Measurements from ENCODE around the gene SMKR1.
"Not testable (repeated sequence)": the region's sequence is repeated elsewhere in the genome, so short reads cannot be mapped to it uniquely, and the experiment has no call there.

SMKR1 gene

DNA sequence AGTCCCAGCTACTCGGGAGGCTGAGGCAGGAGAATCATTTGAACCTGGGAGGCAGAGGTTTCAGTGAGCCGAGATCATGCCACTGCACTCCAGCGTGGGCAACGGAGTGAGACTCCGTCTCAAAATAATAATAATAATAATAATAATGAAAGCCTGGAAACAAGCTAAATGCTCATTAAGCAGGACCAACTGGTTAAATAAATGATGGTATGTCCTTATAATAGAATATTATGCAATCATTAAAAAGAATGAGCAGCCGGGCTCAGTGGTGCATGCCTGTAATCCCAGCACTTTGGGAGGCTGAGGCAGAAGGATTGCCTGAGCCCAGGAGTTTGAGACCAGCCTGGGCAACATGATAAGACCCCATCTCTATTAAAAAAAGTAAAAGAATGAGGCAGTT is 21.0 kb upstream of the SMKR1 start:
- H3K4me1 ChIP-seq (ENCODE audit: control insufficient read depth in 1 of 2, insufficient read depth in 2 of 2, low read length in 2 of 2); H3K18ac ChIP-seq (ENCODE audit: low read length); H3K36me3 ChIP-seq (ENCODE audit: control insufficient read depth in 1 of 2, insufficient read depth in 2 of 2, low read length in 2 of 2); H2BK5ac ChIP-seq (ENCODE audit: low read depth, low read length, poor library complexity); H4K8ac ChIP-seq (ENCODE audit: low read depth, low read length); H4K91ac ChIP-seq (ENCODE audit: low read depth, low read length); DNase-seq; H3K4ac ChIP-seq (ENCODE audit: low read depth, low read length); H2BK120ac ChIP-seq (ENCODE audit: insufficient read depth, low read length, poor library complexity); H3K14ac ChIP-seq (ENCODE audit: low read length); H3K23ac ChIP-seq (ENCODE audit: low read length); H3K4me3 ChIP-seq (ENCODE audit: low read depth, low read length); H2AFZ ChIP-seq (ENCODE audit: insufficient read depth, low read length, poor library complexity); H3K79me1 ChIP-seq (ENCODE audit: low read length); H3K9me3 ChIP-seq (ENCODE audit: insufficient read depth, low read depth, low read length); H3K27me3 ChIP-seq (ENCODE audit: insufficient read depth, low read length); H3K4me2 ChIP-seq (ENCODE audit: low read length); H3K79me2 ChIP-seq (ENCODE audit: control insufficient read depth, insufficient read depth, low read length, poor library complexity); H4K12ac ChIP-seq (ENCODE audit: low read depth, low read length); H3K27ac ChIP-seq (ENCODE audit: low read depth, low read length); H2AK5ac ChIP-seq (ENCODE audit: low read length); H2BK12ac ChIP-seq (ENCODE audit: low read length); H3K9ac ChIP-seq (ENCODE audit: low read length): not testable (repeated sequence)
- WGBS (ENCODE audit: extremely low coverage, insufficient coverage, insufficient read length) = no CpG with 5 or more reads among the region's 6 CpGs

DNA sequence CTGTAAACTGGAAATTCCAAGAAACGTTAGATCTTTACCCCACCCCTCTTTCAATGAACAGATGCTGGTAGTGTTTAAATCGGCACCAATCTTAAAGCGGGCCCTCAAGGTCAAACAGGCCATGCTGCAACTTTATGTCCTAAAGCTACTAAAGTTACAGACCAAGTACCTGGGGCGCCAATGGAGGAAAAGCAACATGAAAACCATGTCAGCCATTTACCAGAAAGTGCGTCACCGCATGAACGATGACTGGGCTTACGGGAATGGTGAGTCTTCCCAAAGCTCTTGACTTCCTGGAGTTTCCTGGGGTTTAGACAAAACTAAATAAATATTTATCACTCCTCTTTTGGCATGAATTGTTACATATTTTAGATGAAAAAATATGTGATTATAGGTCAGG is 19.6 kb upstream of the SMKR1 start:
- Histone ChIP-seq H2AK5ac (ENCODE audit: low read length) (no peak overlapping the region), H4K12ac (ENCODE audit: low read depth, low read length) (no peak overlapping the region), H3K79me2 (ENCODE audit: control insufficient read depth, insufficient read depth, low read length, poor library complexity) (no peaks in the 10 kb centered on the region), H3K18ac (ENCODE audit: low read length) (no peak overlapping the region), H3K36me3 (ENCODE audit: control insufficient read depth in 1 of 2, insufficient read depth in 2 of 2, low read length in 2 of 2) (no peaks in the 10 kb centered on the region), H2BK5ac (ENCODE audit: low read depth, low read length, poor library complexity) (no peak overlapping the region), H3K4me2 (ENCODE audit: low read length) (no peak overlapping the region), H3K4ac (ENCODE audit: low read depth, low read length) (no peak overlapping the region), H3K23ac (ENCODE audit: low read length) (no peak overlapping the region), H3K9me3 (ENCODE audit: insufficient read depth, low read depth, low read length) (no peaks in the 10 kb centered on the region), H2BK12ac (ENCODE audit: low read length) (no peak overlapping the region), H3K27me3 (ENCODE audit: insufficient read depth, low read length) (no peaks in the 10 kb centered on the region), H3K79me1 (ENCODE audit: low read length) (no peaks in the 10 kb centered on the region), H3K4me1 (ENCODE audit: control insufficient read depth in 1 of 2, insufficient read depth in 2 of 2, low read length in 2 of 2) (peaks cover 4 to 5% of the 10 kb centered on the region in 2 experiments), H3K27ac (ENCODE audit: low read depth, low read length) (no peak overlapping the region), H3K9ac (ENCODE audit: low read length) (no peak overlapping the region), H2BK120ac (ENCODE audit: insufficient read depth, low read length, poor library complexity) (no peak overlapping the region), H3K14ac (ENCODE audit: low read length) (no peak overlapping the region), H4K91ac (ENCODE audit: low read depth, low read length) (no peak overlapping the region), H3K4me3 (ENCODE audit: low read depth, low read length) (no peak overlapping the region), H4K8ac (ENCODE audit: low read depth, low read length) (no peak overlapping the region), H2AFZ (ENCODE audit: insufficient read depth, low read length, poor library complexity) (no peak overlapping the region)
- no CpG with 5 or more reads among the region's 8 CpGs for WGBS (ENCODE audit: extremely low coverage, insufficient coverage, insufficient read length)
- DNase-seq = peak; percentile 83 to 84

DNA sequence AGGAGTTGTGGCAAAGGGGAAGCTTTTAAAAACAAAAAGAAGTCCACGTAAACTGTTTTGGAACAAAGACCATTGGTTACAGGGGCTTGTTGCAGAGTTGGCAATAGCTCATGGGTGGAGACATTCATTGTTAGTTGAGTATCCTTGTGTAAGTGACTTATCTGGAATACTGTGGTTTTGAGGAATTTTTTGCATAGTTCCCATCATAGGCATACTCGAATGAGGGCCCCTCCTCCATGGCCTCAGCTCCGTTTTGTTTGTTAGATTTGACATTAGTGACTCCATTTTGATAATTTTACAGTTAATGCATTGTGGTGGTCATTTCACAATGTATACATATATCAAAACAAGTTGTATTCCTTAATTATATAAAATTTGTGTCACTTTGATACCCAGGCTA is 12.8 kb upstream of the SMKR1 start:
- H3K4me1 ChIP-seq (ENCODE audit: control insufficient read depth in 1 of 2, insufficient read depth in 2 of 2, low read length in 2 of 2) = peaks cover 4 to 8% of the 10 kb centered on the region in 2 experiments
- H3K14ac ChIP-seq (ENCODE audit: low read length) = no peak overlapping the region
- H3K18ac ChIP-seq (ENCODE audit: low read length) = no peak overlapping the region
- H2AK5ac ChIP-seq (ENCODE audit: low read length) = no peak overlapping the region
- no peak overlapping the region for H3K27ac ChIP-seq (ENCODE audit: low read depth, low read length)
- peak in 1 of 2 donors; percentile 47 for DNase-seq
- H3K36me3 ChIP-seq (ENCODE audit: control insufficient read depth in 1 of 2, insufficient read depth in 2 of 2, low read length in 2 of 2) = no peaks in the 10 kb centered on the region
- no peak overlapping the region for H2BK120ac ChIP-seq (ENCODE audit: insufficient read depth, low read length, poor library complexity)
- H2BK5ac ChIP-seq (ENCODE audit: low read depth, low read length, poor library complexity) = no peak overlapping the region
- H3K4me3 ChIP-seq (ENCODE audit: low read depth, low read length) = no peak overlapping the region
- H4K91ac ChIP-seq (ENCODE audit: low read depth, low read length) = no peak overlapping the region
- H3K23ac ChIP-seq (ENCODE audit: low read length) = no peak overlapping the region
- no peak overlapping the region for H2AFZ ChIP-seq (ENCODE audit: insufficient read depth, low read length, poor library complexity)
- H4K8ac ChIP-seq (ENCODE audit: low read depth, low read length) = no peak overlapping the region
- no peak overlapping the region for H2BK12ac ChIP-seq (ENCODE audit: low read length)
- no peaks in the 10 kb centered on the region for H3K9me3 ChIP-seq (ENCODE audit: insufficient read depth, low read depth, low read length)
- no peak overlapping the region for H3K9ac ChIP-seq (ENCODE audit: low read length)
- no peaks in the 10 kb centered on the region for H3K27me3 ChIP-seq (ENCODE audit: insufficient read depth, low read length)
- H3K4me2 ChIP-seq (ENCODE audit: low read length) = no peak overlapping the region
- WGBS (ENCODE audit: extremely low coverage, insufficient coverage, insufficient read length) = no CpG with 5 or more reads among the region's 3 CpGs
- H3K79me2 ChIP-seq (ENCODE audit: control insufficient read depth, insufficient read depth, low read length, poor library complexity) = no peaks in the 10 kb centered on the region
- H3K79me1 ChIP-seq (ENCODE audit: low read length) = no peaks in the 10 kb centered on the region
- no peak overlapping the region for H3K4ac ChIP-seq (ENCODE audit: low read depth, low read length)
- H4K12ac ChIP-seq (ENCODE audit: low read depth, low read length) = no peak overlapping the region

DNA sequence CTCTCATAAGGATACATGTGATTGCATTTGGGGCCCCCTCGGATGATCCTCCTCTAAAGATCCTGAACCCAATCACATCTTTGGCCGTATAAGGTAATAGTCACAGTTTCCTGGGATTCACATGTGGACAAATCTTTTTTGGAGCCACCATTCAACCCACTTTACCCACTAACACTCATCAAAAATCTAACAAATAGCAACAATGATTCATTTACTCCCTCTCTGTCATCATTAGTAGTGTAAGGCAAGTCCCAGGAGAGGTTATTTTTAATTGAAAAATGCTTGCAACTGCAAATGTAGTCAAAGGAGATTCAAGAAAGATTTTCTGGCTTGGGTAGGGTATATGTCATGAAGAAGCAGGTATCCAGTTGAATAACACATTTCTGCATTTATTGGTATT is 9.9 kb upstream of the SMKR1 start:
- H3K4me3 ChIP-seq (ENCODE audit: low read depth, low read length) = no peak overlapping the region
- no peak overlapping the region for H3K14ac ChIP-seq (ENCODE audit: low read length)
- no peak overlapping the region for H2BK12ac ChIP-seq (ENCODE audit: low read length)
- no CpG with 5 or more reads among the region's 2 CpGs for WGBS (ENCODE audit: extremely low coverage, insufficient coverage, insufficient read length)
- no peak overlapping the region for H3K23ac ChIP-seq (ENCODE audit: low read length)
- no peaks in the 10 kb centered on the region for H3K79me2 ChIP-seq (ENCODE audit: control insufficient read depth, insufficient read depth, low read length, poor library complexity)
- no peaks in the 10 kb centered on the region for H3K36me3 ChIP-seq (ENCODE audit: control insufficient read depth in 1 of 2, insufficient read depth in 2 of 2, low read length in 2 of 2)
- peaks cover 6 to 10% of the 10 kb centered on the region in 2 experiments for H3K4me1 ChIP-seq (ENCODE audit: control insufficient read depth in 1 of 2, insufficient read depth in 2 of 2, low read length in 2 of 2)
- H2BK5ac ChIP-seq (ENCODE audit: low read depth, low read length, poor library complexity) = no peak overlapping the region
- H2AK5ac ChIP-seq (ENCODE audit: low read length) = no peak overlapping the region
- H4K91ac ChIP-seq (ENCODE audit: low read depth, low read length) = no peak overlapping the region
- no peak overlapping the region for H3K9ac ChIP-seq (ENCODE audit: low read length)
- no peak overlapping the region for H3K4me2 ChIP-seq (ENCODE audit: low read length)
- H3K27me3 ChIP-seq (ENCODE audit: insufficient read depth, low read length) = no peaks in the 10 kb centered on the region
- H3K27ac ChIP-seq (ENCODE audit: low read depth, low read length) = no peak overlapping the region
- no peak overlapping the region for H2BK120ac ChIP-seq (ENCODE audit: insufficient read depth, low read length, poor library complexity)
- H3K4ac ChIP-seq (ENCODE audit: low read depth, low read length) = no peak overlapping the region
- no peak for DNase-seq
- H3K79me1 ChIP-seq (ENCODE audit: low read length) = peaks cover 6% of the 10 kb centered on the region
- no peak overlapping the region for H2AFZ ChIP-seq (ENCODE audit: insufficient read depth, low read length, poor library complexity)
- no peak overlapping the region for H3K18ac ChIP-seq (ENCODE audit: low read length)
- no peaks in the 10 kb centered on the region for H3K9me3 ChIP-seq (ENCODE audit: insufficient read depth, low read depth, low read length)
- H4K12ac ChIP-seq (ENCODE audit: low read depth, low read length) = no peak overlapping the region
- no peak overlapping the region for H4K8ac ChIP-seq (ENCODE audit: low read depth, low read length)
